ENCODE results near the gene GSTM3. TPM values are rescaled to one million over a fixed set of nuclear protein-coding genes. Genes with fewer than 3 reads are reported as not detected.
"Not testable (repeated sequence)": the region's sequence is repeated elsewhere in the genome, so short reads cannot be mapped to it uniquely, and the experiment has no call there.

The GSTM3 gene
- total RNA-seq, 2 experiments from 2014 or later: not detected

DNA sequence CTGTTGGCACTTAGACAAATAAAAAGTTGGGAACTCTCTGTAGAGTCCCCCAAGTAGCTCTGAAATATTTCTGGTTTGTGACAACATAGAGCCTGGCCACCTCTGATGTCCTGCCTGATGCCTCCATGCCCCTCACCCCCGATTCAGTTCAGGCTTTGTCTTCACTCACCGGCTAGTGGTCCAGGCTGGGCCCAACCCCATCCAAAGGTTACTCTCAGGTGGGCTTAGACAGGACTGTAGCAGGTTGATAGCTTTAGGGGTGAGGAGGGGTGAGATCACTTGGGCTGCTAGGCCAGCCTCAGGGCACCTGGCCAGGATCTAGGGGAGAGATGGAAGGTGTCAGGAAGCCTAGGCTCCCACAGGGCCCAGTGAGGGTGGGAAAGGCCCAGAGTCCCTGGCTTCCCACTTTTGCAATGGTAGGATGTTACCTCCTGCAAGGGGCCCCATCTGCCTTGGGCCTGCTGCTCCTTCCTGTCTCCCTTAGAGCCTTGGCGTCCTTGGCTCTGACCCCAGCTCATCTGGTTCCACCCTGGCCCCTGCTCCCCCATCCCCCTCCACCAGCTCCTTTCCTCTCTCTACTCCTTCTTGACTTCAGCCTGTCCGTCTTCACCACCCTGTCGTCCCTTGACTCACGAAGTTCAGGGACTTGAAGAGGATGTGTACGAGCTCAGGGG, 16.1 kb upstream of the GSTM3 start:
- no peak overlapping the region for H3K4me3 ChIP-seq (ENCODE audit: low read depth, low read length, poor library complexity, severe bottlenecking)
- H3K36me3 ChIP-seq (ENCODE audit: insufficient read depth, low read length): no peaks in the 10 kb centered on the region
- no peak for DNase-seq (ENCODE audit: low spot score)
- ChIA-PET POLR2A (interaction anchor here (0.6 kb wide), 1 partner anchor 187 kb away, joined by 3 read pairs; no protein-coding TSS in a partner anchor), CTCF (ENCODE audit: unreplicated experiment) (no interaction called here)
- no peaks in the 10 kb centered on the region for H3K9me2 ChIP-seq (ENCODE audit: insufficient read depth, low read length)
- no peaks in the 10 kb centered on the region for H3K9me3 ChIP-seq (ENCODE audit: low read length)
- no peak overlapping the region for H2AFZ ChIP-seq (ENCODE audit: low read length)
- H3K4me2 ChIP-seq (ENCODE audit: low read length): no peak overlapping the region
- intact Hi-C loops (cut with micrococcal nuclease; ENCODE audit: unreplicated experiment): no loop called here
- no TSS peak for BruUV-seq (replicated peaks)
- no peak overlapping the region for H3K27ac ChIP-seq (ENCODE audit: low read depth, low read length, poor library complexity, severe bottlenecking)
- H3K79me2 ChIP-seq (ENCODE audit: insufficient read depth, low read depth, low read length): no peaks in the 10 kb centered on the region
- TF ChIP-seq EZH2phosphoT487 (IDR thresholded peaks at IDR 0.05; ENCODE audit: borderline replicate concordance, low read depth, low read length): no peak
- TF ChIP-seq, protein P1, sequence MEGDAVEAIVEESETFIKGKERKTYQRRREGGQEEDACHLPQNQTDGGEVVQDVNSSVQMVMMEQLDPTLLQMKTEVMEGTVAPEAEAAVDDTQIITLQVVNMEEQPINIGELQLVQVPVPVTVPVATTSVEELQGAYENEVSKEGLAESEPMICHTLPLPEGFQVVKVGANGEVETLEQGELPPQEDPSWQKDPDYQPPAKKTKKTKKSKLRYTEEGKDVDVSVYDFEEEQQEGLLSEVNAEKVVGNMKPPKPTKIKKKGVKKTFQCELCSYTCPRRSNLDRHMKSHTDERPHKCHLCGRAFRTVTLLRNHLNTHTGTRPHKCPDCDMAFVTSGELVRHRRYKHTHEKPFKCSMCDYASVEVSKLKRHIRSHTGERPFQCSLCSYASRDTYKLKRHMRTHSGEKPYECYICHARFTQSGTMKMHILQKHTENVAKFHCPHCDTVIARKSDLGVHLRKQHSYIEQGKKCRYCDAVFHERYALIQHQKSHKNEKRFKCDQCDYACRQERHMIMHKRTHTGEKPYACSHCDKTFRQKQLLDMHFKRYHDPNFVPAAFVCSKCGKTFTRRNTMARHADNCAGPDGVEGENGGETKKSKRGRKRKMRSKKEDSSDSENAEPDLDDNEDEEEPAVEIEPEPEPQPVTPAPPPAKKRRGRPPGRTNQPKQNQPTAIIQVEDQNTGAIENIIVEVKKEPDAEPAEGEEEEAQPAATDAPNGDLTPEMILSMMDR (conservative IDR thresholded peaks at IDR 0.05; ENCODE audit: low read length): no peak
- H4K20me1 ChIP-seq (ENCODE audit: insufficient read depth, low read length): no peaks in the 10 kb centered on the region
- H3K4me1 ChIP-seq (ENCODE audit: insufficient read depth, low read length, poor library complexity, severe bottlenecking): no peaks in the 10 kb centered on the region

DNA sequence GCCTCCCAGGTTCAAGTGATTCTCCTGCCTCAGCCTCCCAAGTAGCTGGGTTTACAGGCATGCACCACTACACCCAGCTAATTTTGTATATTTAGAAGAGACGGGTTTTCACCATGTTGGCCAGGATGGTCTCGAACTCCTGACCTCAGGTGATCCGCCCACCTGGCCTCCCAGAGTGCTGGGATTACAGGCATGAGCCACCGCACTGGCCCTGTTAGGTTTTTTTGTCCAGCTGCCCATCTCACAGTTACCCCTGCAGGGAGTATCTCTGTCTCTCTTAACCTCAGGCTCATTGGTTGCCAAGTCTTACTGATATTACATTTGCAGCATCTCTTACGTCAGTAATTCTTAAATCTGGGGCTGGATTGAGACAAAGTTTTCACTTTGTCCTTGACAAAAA, 15.5 kb upstream of the GSTM3 start:
- H2AFZ ChIP-seq (ENCODE audit: low read length); H3K4me1 ChIP-seq (ENCODE audit: insufficient read depth, low read length, poor library complexity, severe bottlenecking); BruUV-seq (replicated peaks); H3K9me2 ChIP-seq (ENCODE audit: insufficient read depth, low read length); H3K36me3 ChIP-seq (ENCODE audit: insufficient read depth, low read length); H3K4me3 ChIP-seq (ENCODE audit: low read depth, low read length, poor library complexity, severe bottlenecking); H3K9me3 ChIP-seq (ENCODE audit: low read length); intact Hi-C loops (cut with micrococcal nuclease; ENCODE audit: unreplicated experiment); CTCF ChIA-PET (ENCODE audit: unreplicated experiment); H4K20me1 ChIP-seq (ENCODE audit: insufficient read depth, low read length); H3K4me2 ChIP-seq (ENCODE audit: low read length); H3K27ac ChIP-seq (ENCODE audit: low read depth, low read length, poor library complexity, severe bottlenecking); H3K79me2 ChIP-seq (ENCODE audit: insufficient read depth, low read depth, low read length); DNase-seq (ENCODE audit: low spot score): not testable (repeated sequence)
- POLR2A ChIA-PET: interaction anchor here (0.6 kb wide), 1 partner anchor 186 kb away, joined by 3 read pairs; no protein-coding TSS in a partner anchor

DNA sequence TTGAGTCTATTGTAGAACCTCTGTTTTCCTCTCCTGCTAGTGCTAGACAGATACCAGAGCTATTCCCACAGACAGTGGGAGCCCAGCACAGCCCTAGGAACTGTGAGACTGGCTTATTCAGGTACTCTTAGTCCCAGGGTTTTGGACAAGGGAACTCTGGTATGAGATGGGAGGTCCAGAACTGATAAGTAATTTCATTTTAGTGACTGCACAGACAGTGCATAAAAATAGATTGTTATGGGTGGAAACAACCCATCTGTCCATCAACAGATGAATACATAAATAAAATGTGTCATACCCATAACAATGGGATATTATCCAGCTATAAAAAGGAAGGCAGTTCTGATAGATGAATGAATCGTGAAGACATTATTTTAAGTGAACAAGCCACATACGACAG, 13.9 kb upstream of the GSTM3 start:
- TF ChIP-seq EZH2phosphoT487 (IDR thresholded peaks at IDR 0.05; ENCODE audit: borderline replicate concordance, low read depth, low read length): no peak
- TF ChIP-seq, protein P1 (conservative IDR thresholded peaks at IDR 0.05; ENCODE audit: low read length): no peak
- no peaks in the 10 kb centered on the region for H3K4me1 ChIP-seq (ENCODE audit: insufficient read depth, low read length, poor library complexity, severe bottlenecking)
- ChIA-PET POLR2A (interaction anchor here (1.1 kb wide), 1 partner anchor 97 kb away, joined by 3 read pairs; no protein-coding TSS in a partner anchor), CTCF (ENCODE audit: unreplicated experiment) (no interaction called here)
- H4K20me1 ChIP-seq (ENCODE audit: insufficient read depth, low read length): no peaks in the 10 kb centered on the region
- DNase-seq (ENCODE audit: low spot score): no peak
- no peak overlapping the region for H3K4me2 ChIP-seq (ENCODE audit: low read length)
- H3K79me2 ChIP-seq (ENCODE audit: insufficient read depth, low read depth, low read length): no peaks in the 10 kb centered on the region
- no peak overlapping the region for H3K4me3 ChIP-seq (ENCODE audit: low read depth, low read length, poor library complexity, severe bottlenecking)
- H3K36me3 ChIP-seq (ENCODE audit: insufficient read depth, low read length): no peaks in the 10 kb centered on the region
- no peak overlapping the region for H3K27ac ChIP-seq (ENCODE audit: low read depth, low read length, poor library complexity, severe bottlenecking)
- intact Hi-C loops (cut with micrococcal nuclease; ENCODE audit: unreplicated experiment): no loop called here
- no peak overlapping the region for H2AFZ ChIP-seq (ENCODE audit: low read length)
- no peaks in the 10 kb centered on the region for H3K9me3 ChIP-seq (ENCODE audit: low read length)
- no peaks in the 10 kb centered on the region for H3K9me2 ChIP-seq (ENCODE audit: insufficient read depth, low read length)
- BruUV-seq (replicated peaks): no TSS peak

Data from OCI-LY7 (cell line).